ENCODE data around the gene POC1A. TPM values are rescaled to one million over a fixed set of nuclear protein-coding genes. Genes with fewer than 3 reads are reported as not detected.

POC1A gene
- polyA plus RNA-seq, 1 donor from 2014 or later, result 1.3 TPM

GRCh38 chr3:52182691-52183090, 28.5 kb upstream of the POC1A start:
- Histone ChIP-seq H2AFZ (ENCODE audit: low read depth, low read length) (no peak overlapping the region), H3K79me2 (replicated peaks; ENCODE audit: insufficient read depth, low read length) (no peaks in the 10 kb centered on the region), H3K9me3 (ENCODE audit: low read length) (no peaks in the 10 kb centered on the region), H3F3A (ENCODE audit: insufficient read depth, low read length, poor library complexity, severe bottlenecking) (no peaks in the 10 kb centered on the region), H3K27ac (ENCODE audit: low read length) (no peak overlapping the region), H3K36me3 (ENCODE audit: insufficient read depth, low read length) (no peaks in the 10 kb centered on the region), H3K4me2 (ENCODE audit: low read length) (no peak overlapping the region), H3K4me3 (ENCODE audit: low read length) (no peak overlapping the region), H3K9me2 (ENCODE audit: insufficient read depth, low read length) (no peaks in the 10 kb centered on the region), H4K20me1 (ENCODE audit: insufficient read depth) (no peaks in the 10 kb centered on the region), H3K27me3 (ENCODE audit: insufficient read depth, low read depth, low read length) (no peaks in the 10 kb centered on the region), H3K9ac (ENCODE audit: low read length) (no peak overlapping the region)
- TF ChIP-seq POLR2AphosphoS5 (IDR thresholded peaks at IDR 0.05), result no peak
- TF ChIP-seq TAF1 (IDR thresholded peaks at IDR 0.05; ENCODE audit: low read depth), result no peak

DNA sequence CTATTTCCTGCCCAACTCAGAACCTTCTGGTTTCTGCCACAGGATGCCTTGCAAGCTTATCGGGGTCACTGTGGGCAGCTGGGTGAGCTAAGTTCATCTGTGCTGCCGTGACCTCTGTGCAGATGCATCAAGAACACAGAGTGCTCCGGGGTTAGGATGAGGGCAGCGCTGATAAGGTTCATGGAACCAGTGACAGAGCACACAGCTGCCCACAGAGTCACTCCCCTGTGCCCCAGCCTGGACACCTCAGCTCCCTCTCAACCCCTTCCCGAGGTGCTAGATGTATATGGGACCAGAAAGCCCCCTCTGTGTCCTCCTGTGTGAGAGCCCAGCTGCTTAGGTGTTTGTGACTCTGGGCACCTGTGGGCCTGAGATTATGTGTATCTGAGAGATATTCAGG, 28.0 kb upstream of the POC1A start:
- H3K9me3 ChIP-seq (ENCODE audit: low read length), result no peaks in the 10 kb centered on the region

GRCh38 chr3:52181543-52181942, 27.3 kb upstream of the POC1A start:
- Histone ChIP-seq H3K79me2 (replicated peaks; ENCODE audit: insufficient read depth, low read length) (no peaks in the 10 kb centered on the region), H3F3A (ENCODE audit: insufficient read depth, low read length, poor library complexity, severe bottlenecking) (no peaks in the 10 kb centered on the region), H3K9ac (ENCODE audit: low read length) (no peak overlapping the region), H3K27me3 (ENCODE audit: insufficient read depth, low read depth, low read length) (no peaks in the 10 kb centered on the region), H3K4me3 (ENCODE audit: low read length) (no peak overlapping the region), H3K4me2 (ENCODE audit: low read length) (no peak overlapping the region), H3K36me3 (ENCODE audit: insufficient read depth, low read length) (no peaks in the 10 kb centered on the region), H2AFZ (ENCODE audit: low read depth, low read length) (no peak overlapping the region), H3K9me2 (ENCODE audit: insufficient read depth, low read length) (no peaks in the 10 kb centered on the region), H3K9me3 (ENCODE audit: low read length) (no peaks in the 10 kb centered on the region), H4K20me1 (ENCODE audit: insufficient read depth) (no peaks in the 10 kb centered on the region), H3K27ac (ENCODE audit: low read length) (no peak overlapping the region)
- no peak for TF ChIP-seq POLR2AphosphoS5 (IDR thresholded peaks at IDR 0.05)
- TF ChIP-seq, protein P1, sequence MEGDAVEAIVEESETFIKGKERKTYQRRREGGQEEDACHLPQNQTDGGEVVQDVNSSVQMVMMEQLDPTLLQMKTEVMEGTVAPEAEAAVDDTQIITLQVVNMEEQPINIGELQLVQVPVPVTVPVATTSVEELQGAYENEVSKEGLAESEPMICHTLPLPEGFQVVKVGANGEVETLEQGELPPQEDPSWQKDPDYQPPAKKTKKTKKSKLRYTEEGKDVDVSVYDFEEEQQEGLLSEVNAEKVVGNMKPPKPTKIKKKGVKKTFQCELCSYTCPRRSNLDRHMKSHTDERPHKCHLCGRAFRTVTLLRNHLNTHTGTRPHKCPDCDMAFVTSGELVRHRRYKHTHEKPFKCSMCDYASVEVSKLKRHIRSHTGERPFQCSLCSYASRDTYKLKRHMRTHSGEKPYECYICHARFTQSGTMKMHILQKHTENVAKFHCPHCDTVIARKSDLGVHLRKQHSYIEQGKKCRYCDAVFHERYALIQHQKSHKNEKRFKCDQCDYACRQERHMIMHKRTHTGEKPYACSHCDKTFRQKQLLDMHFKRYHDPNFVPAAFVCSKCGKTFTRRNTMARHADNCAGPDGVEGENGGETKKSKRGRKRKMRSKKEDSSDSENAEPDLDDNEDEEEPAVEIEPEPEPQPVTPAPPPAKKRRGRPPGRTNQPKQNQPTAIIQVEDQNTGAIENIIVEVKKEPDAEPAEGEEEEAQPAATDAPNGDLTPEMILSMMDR (IDR thresholded peaks at IDR 0.05; ENCODE audit: poor library complexity, severe bottlenecking), result no peak
- TF ChIP-seq SMC3 (conservative IDR thresholded peaks at IDR 0.05; ENCODE audit: poor library complexity), result no peak
- TF ChIP-seq TAF1 (IDR thresholded peaks at IDR 0.05; ENCODE audit: low read depth), result no peak
- TF ChIP-seq EP300 (conservative IDR thresholded peaks at IDR 0.05; ENCODE audit: poor library complexity, severe bottlenecking), result no peak
- TF ChIP-seq, protein P2, sequence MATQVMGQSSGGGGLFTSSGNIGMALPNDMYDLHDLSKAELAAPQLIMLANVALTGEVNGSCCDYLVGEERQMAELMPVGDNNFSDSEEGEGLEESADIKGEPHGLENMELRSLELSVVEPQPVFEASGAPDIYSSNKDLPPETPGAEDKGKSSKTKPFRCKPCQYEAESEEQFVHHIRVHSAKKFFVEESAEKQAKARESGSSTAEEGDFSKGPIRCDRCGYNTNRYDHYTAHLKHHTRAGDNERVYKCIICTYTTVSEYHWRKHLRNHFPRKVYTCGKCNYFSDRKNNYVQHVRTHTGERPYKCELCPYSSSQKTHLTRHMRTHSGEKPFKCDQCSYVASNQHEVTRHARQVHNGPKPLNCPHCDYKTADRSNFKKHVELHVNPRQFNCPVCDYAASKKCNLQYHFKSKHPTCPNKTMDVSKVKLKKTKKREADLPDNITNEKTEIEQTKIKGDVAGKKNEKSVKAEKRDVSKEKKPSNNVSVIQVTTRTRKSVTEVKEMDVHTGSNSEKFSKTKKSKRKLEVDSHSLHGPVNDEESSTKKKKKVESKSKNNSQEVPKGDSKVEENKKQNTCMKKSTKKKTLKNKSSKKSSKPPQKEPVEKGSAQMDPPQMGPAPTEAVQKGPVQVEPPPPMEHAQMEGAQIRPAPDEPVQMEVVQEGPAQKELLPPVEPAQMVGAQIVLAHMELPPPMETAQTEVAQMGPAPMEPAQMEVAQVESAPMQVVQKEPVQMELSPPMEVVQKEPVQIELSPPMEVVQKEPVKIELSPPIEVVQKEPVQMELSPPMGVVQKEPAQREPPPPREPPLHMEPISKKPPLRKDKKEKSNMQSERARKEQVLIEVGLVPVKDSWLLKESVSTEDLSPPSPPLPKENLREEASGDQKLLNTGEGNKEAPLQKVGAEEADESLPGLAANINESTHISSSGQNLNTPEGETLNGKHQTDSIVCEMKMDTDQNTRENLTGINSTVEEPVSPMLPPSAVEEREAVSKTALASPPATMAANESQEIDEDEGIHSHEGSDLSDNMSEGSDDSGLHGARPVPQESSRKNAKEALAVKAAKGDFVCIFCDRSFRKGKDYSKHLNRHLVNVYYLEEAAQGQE (IDR thresholded peaks at IDR 0.05; ENCODE audit: borderline replicate concordance), result no peak

More for the DNA sequence above, 28.0 kb upstream of the POC1A start:
- no peaks in the 10 kb centered on the region for H3K79me2 ChIP-seq (replicated peaks; ENCODE audit: insufficient read depth, low read length)
- H3K9me2 ChIP-seq (ENCODE audit: insufficient read depth, low read length), result no peaks in the 10 kb centered on the region
- H3K4me3 ChIP-seq (ENCODE audit: low read length), result no peak overlapping the region
- H4K20me1 ChIP-seq (ENCODE audit: insufficient read depth), result no peaks in the 10 kb centered on the region
- H3K27ac ChIP-seq (ENCODE audit: low read length), result no peak overlapping the region
- H3F3A ChIP-seq (ENCODE audit: insufficient read depth, low read length, poor library complexity, severe bottlenecking), result no peaks in the 10 kb centered on the region
- no peak overlapping the region for H3K4me2 ChIP-seq (ENCODE audit: low read length)
- H3K36me3 ChIP-seq (ENCODE audit: insufficient read depth, low read length), result no peaks in the 10 kb centered on the region
- no peak overlapping the region for H3K9ac ChIP-seq (ENCODE audit: low read length)
- no peak for TF ChIP-seq EP300 (conservative IDR thresholded peaks at IDR 0.05; ENCODE audit: poor library complexity, severe bottlenecking)
- no peak for TF ChIP-seq RAD21 (conservative IDR thresholded peaks at IDR 0.05)
- TF ChIP-seq SMC3 (conservative IDR thresholded peaks at IDR 0.05; ENCODE audit: poor library complexity), result no peak
- TF ChIP-seq, protein P2 (IDR thresholded peaks at IDR 0.05; ENCODE audit: borderline replicate concordance), result no peak
- TF ChIP-seq TAF1 (IDR thresholded peaks at IDR 0.05; ENCODE audit: low read depth), result no peak
- no peak for TF ChIP-seq MXI1 (conservative IDR thresholded peaks at IDR 0.05; ENCODE audit: poor library complexity, severe bottlenecking)
- no peak for TF ChIP-seq POLR2AphosphoS5 (IDR thresholded peaks at IDR 0.05)
- TF ChIP-seq, protein P1 (IDR thresholded peaks at IDR 0.05; ENCODE audit: poor library complexity, severe bottlenecking), result no peak
- TF ChIP-seq EZH2 (IDR thresholded peaks at IDR 0.05; ENCODE audit: borderline replicate concordance, insufficient read depth, low read length, poor library complexity, severe bottlenecking), result no peak
- H2AFZ ChIP-seq (ENCODE audit: low read depth, low read length), result no peak overlapping the region
- H3K27me3 ChIP-seq (ENCODE audit: insufficient read depth, low read depth, low read length), result no peaks in the 10 kb centered on the region

All from neural cell (in vitro differentiated cells).